ENCODE data around the gene NTF3. TPM values are rescaled to one million over a fixed set of nuclear protein-coding genes. Genes with fewer than 3 reads are reported as not detected.

The NTF3 gene
- polyA plus RNA-seq, 1 donor (not counting 4 experiments of a cell fraction or from before 2014, with no cell fraction given) = not detected

GRCh38 chr12:5480938-5481303 is 49.0 kb downstream of the NTF3 start:
- H3K9me1 ChIP-seq (ENCODE audit: control insufficient read depth, extremely low read depth, insufficient read depth, low read length) = no peaks in the 10 kb centered on the region
- dilution Hi-C loops (cut with MboI; ENCODE audit: extremely low pct_ligation_motif_present, low sequenced_read_pairs) = no loop called here
- no peak overlapping the region for H3K4me3 ChIP-seq (ENCODE audit: control insufficient read depth in 2 of 3, extremely low read depth in 1 of 3, insufficient read depth in 2 of 3, low read depth in 1 of 3, low read length in 3 of 3)
- no peak for TF ChIP-seq EZH2 (IDR thresholded peaks at IDR 0.05; ENCODE audit: low read length)
- no peaks in the 10 kb centered on the region for H4K20me1 ChIP-seq (ENCODE audit: control insufficient read depth, extremely low read depth, insufficient read depth, low read length)
- no peaks in the 10 kb centered on the region for H3K4me1 ChIP-seq (ENCODE audit: control insufficient read depth, extremely low read depth, insufficient read depth, low read length)
- H2AFZ ChIP-seq (ENCODE audit: control insufficient read depth, low read length) = no peak overlapping the region
- no peak overlapping the region for H3K4me2 ChIP-seq (ENCODE audit: control insufficient read depth, extremely low read depth, insufficient read depth, low read depth, low read length)
- no peaks in the 10 kb centered on the region for H3K79me2 ChIP-seq (ENCODE audit: control insufficient read depth, insufficient read depth, low read length)
- FAIRE-seq = no peak
- H3K9ac ChIP-seq (ENCODE audit: control insufficient read depth, extremely low read depth, insufficient read depth, low read length) = no peak overlapping the region
- no peak overlapping the region for H3K27ac ChIP-seq (ENCODE audit: control insufficient read depth, insufficient read depth, low read length)
- no peaks in the 10 kb centered on the region for H3K27me3 ChIP-seq (ENCODE audit: control insufficient read depth, extremely low read depth, insufficient read depth, low read length)
- H3K36me3 ChIP-seq (ENCODE audit: control insufficient read depth in 2 of 2, extremely low read depth in 1 of 2, insufficient read depth in 2 of 2, low read length in 2 of 2) = no peaks in the 10 kb centered on the region
- no peaks in the 10 kb centered on the region for H3K9me3 ChIP-seq (ENCODE audit: control insufficient read depth, low read depth, low read length)
- DNase-seq (ENCODE audit: low read depth, low spot score) = no peak

- Histone ChIP-seq H3K4me1 (ENCODE audit: control insufficient read depth, extremely low read depth, insufficient read depth, low read length) (no peaks in the 10 kb centered on the region), H3K27ac (ENCODE audit: control insufficient read depth, insufficient read depth, low read length) (no peak overlapping the region), H3K36me3 (ENCODE audit: control insufficient read depth in 2 of 2, extremely low read depth in 1 of 2, insufficient read depth in 2 of 2, low read length in 2 of 2) (no peaks in the 10 kb centered on the region), H4K20me1 (ENCODE audit: control insufficient read depth, extremely low read depth, insufficient read depth, low read length) (no peaks in the 10 kb centered on the region), H3K9me1 (ENCODE audit: control insufficient read depth, extremely low read depth, insufficient read depth, low read length) (no peaks in the 10 kb centered on the region), H3K27me3 (ENCODE audit: control insufficient read depth, extremely low read depth, insufficient read depth, low read length) (no peaks in the 10 kb centered on the region), H3K4me2 (ENCODE audit: control insufficient read depth, extremely low read depth, insufficient read depth, low read depth, low read length) (no peak overlapping the region), H3K4me3 (ENCODE audit: control insufficient read depth in 2 of 3, extremely low read depth in 1 of 3, insufficient read depth in 2 of 3, low read depth in 1 of 3, low read length in 3 of 3) (no peak overlapping the region), H3K9me3 (ENCODE audit: control insufficient read depth, low read depth, low read length) (no peaks in the 10 kb centered on the region), H3K9ac (ENCODE audit: control insufficient read depth, extremely low read depth, insufficient read depth, low read length) (no peak overlapping the region), H2AFZ (ENCODE audit: control insufficient read depth, low read length) (no peak overlapping the region), H3K79me2 (ENCODE audit: control insufficient read depth, insufficient read depth, low read length) (no peaks in the 10 kb centered on the region)
- FAIRE-seq (no peak), DNase-seq (ENCODE audit: low read depth, low spot score) (no peak)
- dilution Hi-C loops (cut with MboI; ENCODE audit: extremely low pct_ligation_motif_present, low sequenced_read_pairs) = no loop called here
- TF ChIP-seq CTCF (optimal IDR thresholded peaks at IDR 0.05 in 1 of 3, IDR thresholded peaks at IDR 0.05 in 1 of 3, conservative IDR thresholded peaks at IDR 0.05 in 1 of 3; ENCODE audit: extremely low read depth in 1 of 3, insufficient read depth in 2 of 3, low read length in 3 of 3) = no peak
- TF ChIP-seq EZH2 (IDR thresholded peaks at IDR 0.05; ENCODE audit: low read length) = no peak
Observed at GRCh38 chr12:5481645-5482044, 49.7 kb downstream of the NTF3 start.

- H3K4me3 ChIP-seq (ENCODE audit: control insufficient read depth in 2 of 3, extremely low read depth in 1 of 3, insufficient read depth in 2 of 3, low read depth in 1 of 3, low read length in 3 of 3) = no peak overlapping the region
- no peak overlapping the region for H3K9ac ChIP-seq (ENCODE audit: control insufficient read depth, extremely low read depth, insufficient read depth, low read length)
- H3K9me1 ChIP-seq (ENCODE audit: control insufficient read depth, extremely low read depth, insufficient read depth, low read length) = no peaks in the 10 kb centered on the region
- no peaks in the 10 kb centered on the region for H3K79me2 ChIP-seq (ENCODE audit: control insufficient read depth, insufficient read depth, low read length)
- no peaks in the 10 kb centered on the region for H3K27me3 ChIP-seq (ENCODE audit: control insufficient read depth, extremely low read depth, insufficient read depth, low read length)
- no peak overlapping the region for H3K4me2 ChIP-seq (ENCODE audit: control insufficient read depth, extremely low read depth, insufficient read depth, low read depth, low read length)
- DNase-seq (ENCODE audit: low read depth, low spot score) = no peak
- FAIRE-seq = no peak
- dilution Hi-C loops (cut with MboI; ENCODE audit: extremely low pct_ligation_motif_present, low sequenced_read_pairs) = no loop called here
- no peaks in the 10 kb centered on the region for H3K9me3 ChIP-seq (ENCODE audit: control insufficient read depth, low read depth, low read length)
- H3K36me3 ChIP-seq (ENCODE audit: control insufficient read depth in 2 of 2, extremely low read depth in 1 of 2, insufficient read depth in 2 of 2, low read length in 2 of 2) = no peaks in the 10 kb centered on the region
- H3K4me1 ChIP-seq (ENCODE audit: control insufficient read depth, extremely low read depth, insufficient read depth, low read length) = no peaks in the 10 kb centered on the region
- no peaks in the 10 kb centered on the region for H4K20me1 ChIP-seq (ENCODE audit: control insufficient read depth, extremely low read depth, insufficient read depth, low read length)
- no peak overlapping the region for H2AFZ ChIP-seq (ENCODE audit: control insufficient read depth, low read length)
- H3K27ac ChIP-seq (ENCODE audit: control insufficient read depth, insufficient read depth, low read length) = no peak overlapping the region
- TF ChIP-seq EZH2 (IDR thresholded peaks at IDR 0.05; ENCODE audit: low read length) (no peak), CTCF (optimal IDR thresholded peaks at IDR 0.05 in 1 of 3, IDR thresholded peaks at IDR 0.05 in 1 of 3, conservative IDR thresholded peaks at IDR 0.05 in 1 of 3; ENCODE audit: extremely low read depth in 1 of 3, insufficient read depth in 2 of 3, low read length in 3 of 3) (no peak)
Observed at GRCh38 chr12:5484426-5484825, 52.5 kb downstream of the NTF3 start.
